ENCODE measurements around the gene PPFIA1. TPM values are rescaled to one million over a fixed set of nuclear protein-coding genes. Genes with fewer than 3 reads are reported as not detected.

The PPFIA1 gene
- total RNA-seq, 1 experiment from 2014 or later = 75.1 TPM

GRCh38 chr11:70397336-70397982, 127.0 kb downstream of the PPFIA1 start (continued):
- TF ChIP-seq KAT7 (CRISPR knock-in tag; IDR thresholded peaks at IDR 0.05; ENCODE audit: borderline replicate concordance) = no peak

GRCh38 chr11:70397983-70398833, 127.7 kb downstream of the PPFIA1 start, which contains the start of gene CTTN:
Gene CTTN (plus strand): TSS chr11:70398529. CDS start chr11:70407298, 8,769 bp downstream.
- Mint-ChIP-seq H3K4me3 (peak within 1 kb of the TSS; percentile 93), H3K9me3 (no peaks in the 10 kb centered on the region), H3K27ac (peak within 1 kb of the TSS; percentile 93), H3K36me3 (peaks cover 18% of the 10 kb centered on the region), H3K4me1 (peaks cover 31% of the 10 kb centered on the region), H3K27me3 (ENCODE audit: low read depth) (no peaks in the 10 kb centered on the region)
- ATAC-seq (peak; percentile 87), DNase-seq (ENCODE audit: low spot score) (peak; percentile 91)
- ChIA-PET CTCF (interaction anchor here (0.6 to 2.1 kb wide), 5 partner anchors 20 to 1415 kb away, joined by 3 to 7 read pairs (median 5); no protein-coding TSS in a partner anchor), POLR2A (interaction anchor here (0.6 to 0.9 kb wide), 2 partner anchors 12 to 34 kb away, joined by 4 read pairs; no protein-coding TSS in a partner anchor)
- 0 out of 2 replicates have a peak, but pooled peaks have one; percentile 27 for TF ChIP-seq MYBL2 (CRISPR knock-in tag; IDR thresholded peaks at IDR 0.05)
- no peak for TF ChIP-seq ZBTB43 (CRISPR knock-in tag; IDR thresholded peaks at IDR 0.05)
- no peak for TF ChIP-seq MXD4 (CRISPR knock-in tag; IDR thresholded peaks at IDR 0.05; ENCODE audit: borderline replicate concordance)
- no peak for TF ChIP-seq ZSCAN18 (CRISPR knock-in tag; IDR thresholded peaks at IDR 0.05)
- TF ChIP-seq FOXP1 (CRISPR knock-in tag; IDR thresholded peaks at IDR 0.05; ENCODE audit: borderline replicate concordance) = peak; percentile 81
- TF ChIP-seq TEAD4 (CRISPR knock-in tag; IDR thresholded peaks at IDR 0.05) = no peak
- 0 out of 2 replicates have a peak, but pooled peaks have one; percentile 65 for TF ChIP-seq ZNF232 (CRISPR knock-in tag; IDR thresholded peaks at IDR 0.05)
- TF ChIP-seq GABPB1 (CRISPR knock-in tag; IDR thresholded peaks at IDR 0.05) = peak; percentile 46; the same call in 1 of the 2 replicates
- TF ChIP-seq MAX (CRISPR knock-in tag; IDR thresholded peaks at IDR 0.05) = peak; percentile 94
- TF ChIP-seq ZBTB21 (CRISPR knock-in tag; IDR thresholded peaks at IDR 0.05; ENCODE audit: borderline replicate concordance) = no peak
- peak; percentile 83; the same call in 1 of the 2 replicates for TF ChIP-seq KAT7 (CRISPR knock-in tag; IDR thresholded peaks at IDR 0.05; ENCODE audit: borderline replicate concordance)
- TF ChIP-seq NFE2L1 (CRISPR knock-in tag; IDR thresholded peaks at IDR 0.05) = no peak
- TF ChIP-seq TP53 (CRISPR knock-in tag; IDR thresholded peaks at IDR 0.05) = 0 out of 2 replicates have a peak, but pooled peaks have one; percentile 56
- no peak for TF ChIP-seq AR (CRISPR knock-in tag; IDR thresholded peaks at IDR 0.05)
- peak; percentile 85 for TF ChIP-seq ETV6 (CRISPR knock-in tag; IDR thresholded peaks at IDR 0.05)
- no peak; the same call in 1 of the 2 replicates for TF ChIP-seq CREB1 (CRISPR knock-in tag; IDR thresholded peaks at IDR 0.05)
- TF ChIP-seq SMAD3 (CRISPR knock-in tag; IDR thresholded peaks at IDR 0.05; ENCODE audit: borderline replicate concordance) = peak; percentile 72; the same call in 1 of the 2 replicates
- TF ChIP-seq ELF4 (CRISPR knock-in tag; IDR thresholded peaks at IDR 0.05; ENCODE audit: low read depth) = no peak
- no peak for TF ChIP-seq NR3C1 (CRISPR knock-in tag; conservative IDR thresholded peaks at IDR 0.05; ENCODE audit: low read depth)
- peak; percentile 43; the same call in 1 of the 2 replicates for TF ChIP-seq E2F5 (CRISPR knock-in tag; IDR thresholded peaks at IDR 0.05)
- TF ChIP-seq ZNF512 (CRISPR knock-in tag; IDR thresholded peaks at IDR 0.05; ENCODE audit: borderline replicate concordance) = no peak
- peak; percentile 81 for TF ChIP-seq HMGXB4 (CRISPR knock-in tag; IDR thresholded peaks at IDR 0.05)
- no peak for TF ChIP-seq ZNF671 (CRISPR knock-in tag; IDR thresholded peaks at IDR 0.05)

All from WTC11 (cell line).